Occipital lobe (tissue), 3 donors: ENCODE results near the gene CEL. TPM values are rescaled to one million over a fixed set of nuclear protein-coding genes. Genes with fewer than 3 reads are reported as not detected.

Source experiments
- DNase-seq: peaks from one replicate; lab custom pipeline; 2025; lab: John Stamatoyannopoulos, UW
- small RNA-seq: library from RNA; depleted of rRNA; stranded (forward); fragments of <200 nt; gene quantifications from one replicate; pipeline ENCODE3, GENCODE V24; 2014
- total RNA-seq: library from RNA; depleted of rRNA; stranded (reverse); fragments of >200 nt; gene quantifications from one replicate; pipeline ENCODE4 v1.2.3, GENCODE V29; 2014

The CEL gene
- total RNA-seq, 1 donor from 2014 or later = not detected

DNA sequence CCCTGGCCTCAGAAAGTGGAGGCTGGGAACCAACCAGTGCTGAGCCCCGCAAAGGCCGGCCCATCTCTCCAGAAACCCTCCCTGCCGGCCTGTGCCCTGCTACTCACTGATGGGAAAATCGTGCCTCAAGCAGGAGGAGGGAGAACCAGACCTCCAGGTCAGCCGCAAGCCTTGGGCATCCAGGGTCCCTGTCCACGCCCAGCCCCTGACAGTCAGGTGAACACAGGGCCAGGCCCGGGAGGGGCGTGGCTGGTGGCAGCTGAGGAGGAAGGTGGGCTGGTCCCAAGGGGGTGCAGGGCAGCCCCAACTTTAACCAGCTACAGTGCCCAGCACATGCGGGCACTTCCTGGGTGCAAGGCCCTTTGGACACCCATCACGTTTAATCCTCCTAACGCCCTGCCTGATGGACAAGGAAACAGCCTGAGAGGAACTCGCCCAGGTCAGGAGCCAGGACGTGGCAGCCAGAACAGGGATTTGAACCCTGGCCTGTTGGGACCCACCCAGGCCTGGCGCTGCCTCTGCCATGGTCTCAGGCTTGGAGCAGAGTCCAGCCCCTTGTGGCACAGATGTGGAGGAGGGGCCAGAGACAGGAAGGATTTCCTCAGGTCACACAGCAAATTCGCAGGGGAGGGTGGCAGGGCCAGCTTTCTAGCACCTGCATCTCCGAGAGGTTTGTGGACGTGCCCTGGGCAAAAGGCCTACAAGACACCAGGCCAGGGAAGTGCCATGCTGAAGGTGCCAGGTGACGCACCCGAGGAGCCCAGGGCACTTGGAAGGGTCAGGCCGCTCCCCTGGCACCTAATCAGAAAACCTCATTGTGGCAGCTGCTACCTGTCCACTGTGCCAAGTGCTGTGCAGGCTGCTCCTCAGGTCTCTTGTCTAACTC lies 54.8 kb downstream of the CEL start:
- no peak for DNase-seq

DNA sequence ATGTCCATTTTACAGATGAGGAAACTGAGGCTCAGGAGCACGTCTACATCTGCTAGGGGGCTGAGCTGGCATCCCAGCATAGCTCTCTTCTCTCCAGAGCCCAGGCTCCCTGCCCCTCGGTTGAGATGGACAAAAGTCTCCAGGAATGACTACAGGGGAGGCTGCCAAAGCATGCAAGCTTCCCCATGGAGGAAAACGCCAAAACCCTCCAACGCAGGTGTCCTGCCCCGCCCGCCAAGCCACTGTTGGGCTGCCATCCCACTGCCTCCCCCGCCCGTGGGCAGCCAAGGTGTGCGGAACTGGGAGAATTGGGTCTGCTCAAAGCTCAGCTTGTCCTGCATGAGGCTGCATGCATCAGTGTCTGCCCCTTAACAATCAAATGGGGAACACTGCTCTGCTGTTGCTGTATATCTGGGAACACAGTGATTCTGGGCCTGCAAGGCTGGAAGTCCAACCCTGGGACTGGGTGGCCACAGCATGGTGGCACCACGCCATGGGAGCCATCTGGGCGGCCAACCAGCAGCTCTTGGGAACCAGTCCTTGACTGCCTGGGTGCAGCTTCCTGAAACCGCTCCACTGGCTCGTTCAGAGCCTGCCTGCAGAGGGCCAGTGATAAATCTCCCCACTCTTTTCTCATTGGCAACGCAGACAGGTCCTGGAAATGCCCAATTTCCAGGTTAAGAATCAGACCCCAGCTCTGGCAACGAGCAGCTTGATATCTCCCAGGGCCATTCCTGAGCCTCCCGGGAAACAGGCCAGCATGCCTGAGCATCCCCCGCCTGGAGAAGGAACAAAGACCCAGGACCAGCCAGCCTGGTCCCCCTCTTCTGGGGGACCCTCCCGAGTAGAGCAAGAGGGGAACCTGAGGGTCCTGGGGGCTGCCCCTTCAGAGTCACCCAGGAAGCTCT lies 55.7 kb downstream of the CEL start:
- peak; percentile 84 for DNase-seq

GRCh38 chr9:133118179-133118520 lies 56.4 kb downstream of the CEL start:
- DNase-seq = no peak

GRCh38 chr9:133118568-133118967 lies 56.8 kb downstream of the CEL start:
- DNase-seq = no peak

- peak; percentile 68 for DNase-seq
Measured at GRCh38 chr9:133119103-133119845, 57.5 kb downstream of the CEL start.

GRCh38 chr9:133119846-133120500 lies 58.2 kb downstream of the CEL start:
- no peak for DNase-seq

DNA sequence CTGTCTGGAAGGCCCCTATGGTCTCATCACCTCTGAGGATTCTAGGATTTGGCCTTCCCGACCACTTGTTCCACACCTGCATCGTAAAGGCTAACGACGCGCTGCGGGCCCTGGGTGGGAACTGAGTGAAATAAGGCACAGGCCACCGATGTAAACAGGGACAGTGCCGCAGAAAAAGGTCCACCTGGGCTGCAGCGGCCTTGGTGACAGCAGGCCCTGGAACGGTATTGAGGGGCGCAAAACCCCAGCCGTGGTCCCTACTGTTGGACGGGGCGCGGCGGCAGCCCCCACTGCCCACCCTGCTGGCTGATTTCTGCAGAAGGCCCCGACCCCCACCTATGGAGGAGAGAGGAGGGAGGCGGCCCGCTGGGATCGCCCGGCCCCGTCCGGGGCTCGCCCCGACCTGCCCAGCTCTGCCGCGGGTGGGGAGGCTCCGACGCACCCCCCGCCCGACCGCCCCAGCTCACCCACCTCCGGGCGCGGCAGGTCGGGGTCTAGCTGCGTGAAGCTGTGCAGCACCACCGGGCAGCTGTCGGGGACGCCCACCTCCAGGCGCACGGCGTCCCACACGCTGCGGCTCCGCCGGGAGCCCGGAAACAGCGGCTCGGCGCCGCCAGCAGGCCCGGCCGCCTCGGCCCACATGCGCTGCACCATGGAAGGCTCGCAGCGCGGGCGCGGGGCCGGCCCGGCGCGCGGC lies 58.9 kb downstream of the CEL start:
- no peak for DNase-seq

Small RNA genes within 50 kb of the gene (small RNA-seq; reads per million reads assigned to genes)
- not detected for gene MIR6877

Other genes starting within 250 kb of the CEL start
- 1.1 TPM for gene AK8, start 183.7 kb upstream of the CEL start, total RNA-seq
- 2.8 TPM for gene SPACA9, start 183.1 kb upstream of the CEL start, total RNA-seq
- 48.5 TPM for gene TSC1, start 117.4 kb upstream of the CEL start, total RNA-seq
- gene GFI1B, start 83.3 kb upstream of the CEL start, total RNA-seq = not detected
- gene GTF3C5, start 31.0 kb upstream of the CEL start, total RNA-seq = 29.2 TPM
- 95.8 TPM for gene RALGDS, start 59.3 kb downstream of the CEL start, total RNA-seq
- gene GBGT1, start 101.9 kb downstream of the CEL start, total RNA-seq = 8.1 TPM
- gene OBP2B, start 147.3 kb downstream of the CEL start, total RNA-seq = not detected
- gene ABO, start 213.2 kb downstream of the CEL start, total RNA-seq = under 0.01 TPM